WTC11 (cell line): ENCODE measurements around the gene DUXB.

Experiments used
- SP1 ChIP-seq: sonication (generic); formaldehyde crosslinking; conservative IDR thresholded peaks from 2 replicates; pipeline ENCODE4 v1.8.1; 2022; ENCODE audit warnings: missing genetic modification reagents
- TF ChIP-seq, protein P1 (sequence below): sonication (generic); formaldehyde crosslinking; IDR thresholded peaks from 2 replicates; pipeline ENCODE4 v1.8.1; 2023; ENCODE audit warnings: mild to moderate bottlenecking, missing genetic modification reagents
- TF ChIP-seq, protein P2 (sequence below): fragments of 200-600 bp; IDR thresholded peaks from 2 replicates; pipeline ENCODE4 v1.8.0; 2022; ENCODE audit warnings: antibody characterized with exemption

DNA sequence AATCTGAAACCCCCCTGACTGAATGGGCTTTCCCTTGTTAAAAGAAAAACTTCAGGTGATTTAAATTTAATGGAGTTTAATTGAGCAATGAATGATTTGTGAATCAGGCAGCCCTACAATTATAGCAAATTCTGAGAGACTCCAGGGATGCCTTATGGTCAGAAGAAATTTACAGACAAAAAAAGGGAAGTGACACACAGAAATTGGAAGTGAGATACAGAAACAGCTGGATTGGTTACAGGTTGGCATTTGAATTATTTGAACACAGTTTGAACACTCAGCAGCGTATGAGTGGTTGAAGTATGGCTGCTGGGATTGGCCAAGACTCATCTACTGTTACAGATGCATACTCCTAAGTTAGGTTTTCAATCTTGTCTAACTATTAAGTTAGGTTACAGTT, 44.0 kb upstream of the DUXB start:
- TF ChIP-seq, protein P1, sequence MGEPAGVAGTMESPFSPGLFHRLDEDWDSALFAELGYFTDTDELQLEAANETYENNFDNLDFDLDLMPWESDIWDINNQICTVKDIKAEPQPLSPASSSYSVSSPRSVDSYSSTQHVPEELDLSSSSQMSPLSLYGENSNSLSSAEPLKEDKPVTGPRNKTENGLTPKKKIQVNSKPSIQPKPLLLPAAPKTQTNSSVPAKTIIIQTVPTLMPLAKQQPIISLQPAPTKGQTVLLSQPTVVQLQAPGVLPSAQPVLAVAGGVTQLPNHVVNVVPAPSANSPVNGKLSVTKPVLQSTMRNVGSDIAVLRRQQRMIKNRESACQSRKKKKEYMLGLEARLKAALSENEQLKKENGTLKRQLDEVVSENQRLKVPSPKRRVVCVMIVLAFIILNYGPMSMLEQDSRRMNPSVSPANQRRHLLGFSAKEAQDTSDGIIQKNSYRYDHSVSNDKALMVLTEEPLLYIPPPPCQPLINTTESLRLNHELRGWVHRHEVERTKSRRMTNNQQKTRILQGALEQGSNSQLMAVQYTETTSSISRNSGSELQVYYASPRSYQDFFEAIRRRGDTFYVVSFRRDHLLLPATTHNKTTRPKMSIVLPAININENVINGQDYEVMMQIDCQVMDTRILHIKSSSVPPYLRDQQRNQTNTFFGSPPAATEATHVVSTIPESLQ, result no peak
- TF ChIP-seq, protein P2, sequence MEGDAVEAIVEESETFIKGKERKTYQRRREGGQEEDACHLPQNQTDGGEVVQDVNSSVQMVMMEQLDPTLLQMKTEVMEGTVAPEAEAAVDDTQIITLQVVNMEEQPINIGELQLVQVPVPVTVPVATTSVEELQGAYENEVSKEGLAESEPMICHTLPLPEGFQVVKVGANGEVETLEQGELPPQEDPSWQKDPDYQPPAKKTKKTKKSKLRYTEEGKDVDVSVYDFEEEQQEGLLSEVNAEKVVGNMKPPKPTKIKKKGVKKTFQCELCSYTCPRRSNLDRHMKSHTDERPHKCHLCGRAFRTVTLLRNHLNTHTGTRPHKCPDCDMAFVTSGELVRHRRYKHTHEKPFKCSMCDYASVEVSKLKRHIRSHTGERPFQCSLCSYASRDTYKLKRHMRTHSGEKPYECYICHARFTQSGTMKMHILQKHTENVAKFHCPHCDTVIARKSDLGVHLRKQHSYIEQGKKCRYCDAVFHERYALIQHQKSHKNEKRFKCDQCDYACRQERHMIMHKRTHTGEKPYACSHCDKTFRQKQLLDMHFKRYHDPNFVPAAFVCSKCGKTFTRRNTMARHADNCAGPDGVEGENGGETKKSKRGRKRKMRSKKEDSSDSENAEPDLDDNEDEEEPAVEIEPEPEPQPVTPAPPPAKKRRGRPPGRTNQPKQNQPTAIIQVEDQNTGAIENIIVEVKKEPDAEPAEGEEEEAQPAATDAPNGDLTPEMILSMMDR, result no peak
- no peak for TF ChIP-seq SP1
